Ishikawa (cell line): ENCODE data around the gene CIAO3.

Experiments used
- CEBPB ChIP-seq: IDR thresholded peaks from 2 replicates; pipeline ENCODE4 v1.6.1; 2012
- CREB1 ChIP-seq: IDR thresholded peaks from 2 replicates; pipeline ENCODE4 v1.6.1; 2012; ENCODE audit warnings: low read depth
- EGR1 ChIP-seq: IDR thresholded peaks from 2 replicates; pipeline ENCODE4 v1.6.1; 2012
- EP300 ChIP-seq: IDR thresholded peaks from 2 replicates; pipeline ENCODE4 v1.6.1; 2012; ENCODE audit warnings: borderline replicate concordance
- FOXM1 ChIP-seq: IDR thresholded peaks from 2 replicates; pipeline ENCODE4 v1.6.1; 2012; ENCODE audit warnings: low read depth, borderline replicate concordance
- NFIC ChIP-seq: IDR thresholded peaks from 2 replicates; pipeline ENCODE4 v1.6.1; 2012
- RAD21 ChIP-seq: IDR thresholded peaks from 2 replicates; pipeline ENCODE4 v1.6.1; 2012; ENCODE audit warnings: low read depth
- REST ChIP-seq: IDR thresholded peaks from 2 replicates; pipeline ENCODE4 v1.6.1; 2012; ENCODE audit warnings: low read depth, mild to moderate bottlenecking
- TAF1 ChIP-seq: IDR thresholded peaks from 2 replicates; pipeline ENCODE4 v1.6.1; 2012; ENCODE audit warnings: low read depth, mild to moderate bottlenecking
- TCF12 ChIP-seq: IDR thresholded peaks from 2 replicates; pipeline ENCODE4 v1.6.1; 2012; ENCODE audit warnings: low read depth
- TEAD4 ChIP-seq: IDR thresholded peaks from 2 replicates; pipeline ENCODE4 v1.6.1; 2012
- USF1 ChIP-seq: IDR thresholded peaks from 2 replicates; pipeline ENCODE4 v1.6.1; 2012
- YY1 ChIP-seq: IDR thresholded peaks from 2 replicates; pipeline ENCODE4 v1.6.1; 2012; ENCODE audit warnings: low read depth
- ZBTB7A ChIP-seq: IDR thresholded peaks from 2 replicates; pipeline ENCODE4 v1.6.1; 2012; ENCODE audit warnings: low read depth
- TF ChIP-seq, protein P1 (sequence below): IDR thresholded peaks from 2 replicates; pipeline ENCODE4 v1.6.1; 2012

Gene CIAO3

GRCh38 chr16:783404-784161 lies 42.8 kb upstream of the CIAO3 start:
- no peak for TF ChIP-seq TAF1
- no peak for TF ChIP-seq RAD21
- TF ChIP-seq NFIC, result no peak
- no peak for TF ChIP-seq YY1
- TF ChIP-seq, protein P1, sequence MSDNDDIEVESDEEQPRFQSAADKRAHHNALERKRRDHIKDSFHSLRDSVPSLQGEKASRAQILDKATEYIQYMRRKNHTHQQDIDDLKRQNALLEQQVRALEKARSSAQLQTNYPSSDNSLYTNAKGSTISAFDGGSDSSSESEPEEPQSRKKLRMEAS, result no peak
- no peak for TF ChIP-seq USF1
- TF ChIP-seq ZBTB7A, result no peak
- TF ChIP-seq EGR1, result no peak
- no peak for TF ChIP-seq TEAD4
- TF ChIP-seq FOXM1, result no peak
- TF ChIP-seq CEBPB, result no peak
- no peak for TF ChIP-seq EP300
- no peak for TF ChIP-seq TCF12
- TF ChIP-seq CREB1, result no peak
- no peak for TF ChIP-seq REST

DNA sequence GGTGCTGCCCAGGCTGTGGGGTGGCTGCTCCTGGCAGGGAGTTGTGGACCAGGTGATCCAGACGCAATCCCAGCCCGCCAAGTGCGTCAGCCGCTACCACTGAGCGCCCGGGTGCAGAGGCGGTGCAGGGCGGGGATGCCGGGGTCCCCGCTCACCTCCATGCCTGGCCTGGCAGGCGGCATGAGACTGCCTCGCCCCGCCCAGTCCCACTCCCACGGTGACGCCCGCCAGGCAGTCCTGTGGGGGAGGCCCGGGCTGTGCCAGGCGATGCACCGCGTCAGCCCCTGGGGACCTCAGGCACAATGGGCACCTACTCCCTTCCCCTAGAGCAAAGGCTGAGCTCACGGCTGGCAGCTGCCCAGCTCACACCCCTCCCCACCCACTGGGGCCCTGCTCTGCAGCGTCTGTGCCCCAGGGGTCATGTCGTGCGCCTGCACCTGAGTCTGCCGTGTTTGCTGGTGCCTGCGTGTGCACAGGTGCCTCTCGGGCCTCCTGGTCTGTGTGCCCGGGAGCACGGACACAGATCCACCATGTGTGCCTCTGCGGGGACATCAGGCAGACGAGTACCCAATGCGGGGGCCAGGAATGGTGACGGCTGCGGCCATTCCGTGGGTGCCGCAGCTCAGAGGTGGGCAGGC lies 42.1 kb upstream of the CIAO3 start:
- TF ChIP-seq, protein P1, result no peak; the same call in none of the 2 replicates
- no peak for TF ChIP-seq FOXM1
- TF ChIP-seq EP300, result peak; percentile 31; the same call in 1 of the 2 replicates
- no peak for TF ChIP-seq YY1
- TF ChIP-seq RAD21, result no peak
- TF ChIP-seq TCF12, result peak; percentile 69; the same call in 1 of the 2 replicates
- TF ChIP-seq EGR1, result no peak
- peak; percentile 82 for TF ChIP-seq NFIC
- no peak for TF ChIP-seq REST
- 0 out of 2 replicates have a peak, but pooled peaks have one; percentile 4 for TF ChIP-seq TEAD4
- peak; percentile 73; the same call in 1 of the 2 replicates for TF ChIP-seq ZBTB7A
- no peak for TF ChIP-seq TAF1
- peak; percentile 53; the same call in 1 of the 2 replicates for TF ChIP-seq USF1
- no peak for TF ChIP-seq CREB1
- TF ChIP-seq CEBPB, result no peak

- TF ChIP-seq ZBTB7A, result no peak
- TF ChIP-seq TAF1, result no peak
- TF ChIP-seq TEAD4, result no peak
- no peak for TF ChIP-seq RAD21
- TF ChIP-seq EP300, result no peak
- TF ChIP-seq CREB1, result no peak
- TF ChIP-seq FOXM1, result no peak
- TF ChIP-seq, protein P1, result no peak
- no peak for TF ChIP-seq NFIC
- TF ChIP-seq REST, result no peak
- no peak for TF ChIP-seq TCF12
- no peak for TF ChIP-seq YY1
- no peak for TF ChIP-seq USF1
- no peak for TF ChIP-seq CEBPB
- no peak for TF ChIP-seq EGR1
Observed at GRCh38 chr16:782258-782657, 41.5 kb upstream of the CIAO3 start.
